AG04450 (cell line): ENCODE results near the gene DIPK2B. TPM values are rescaled to one million over a fixed set of nuclear protein-coding genes. Genes with fewer than 3 reads are reported as not detected.

ENCODE experiments used
- CTCF ChIA-PET: fragments of 300-600, 350-600 bp; formaldehyde crosslinking; extraction: SDS; loops from one replicate; lab custom pipeline; 2022; ENCODE audit warnings: antibody characterized with exemption, inconsistent platforms; lab: Charles Lee
- POLR2A ChIA-PET: fragments of 350-600 bp; formaldehyde crosslinking; extraction: SDS; loops from one replicate; lab custom pipeline; 2021; ENCODE audit warnings: antibody characterized with exemption, inconsistent platforms; lab: Yijun Ruan, JAX
- DNase-seq: peaks from one replicate; pipeline ENCODE4 v3.0.0-alpha.2; 2011; ENCODE audit warnings: low read depth, low spot score
- H3K27ac ChIP-seq: one replicate; pipeline ENCODE4 v1.5.1; 2012; ENCODE audit warnings: low read depth, low read length, control low read depth
- H3K27me3 ChIP-seq: one replicate; pipeline ENCODE4 v1.6.0; 2012; ENCODE audit warnings: low read length; ENCODE audit not compliant: control insufficient read depth, insufficient read depth
- H3K4me3 ChIP-seq: 2 replicates; pipeline ENCODE4 v1.5.1; 2011; ENCODE audit warnings: mild to moderate bottlenecking, low read depth, low read length, control low read depth
- H3K9me3 ChIP-seq: 2 replicates; pipeline ENCODE4 v1.5.1; 2012; ENCODE audit warnings: low read length; ENCODE audit not compliant: control insufficient read depth, insufficient read depth
- polyA minus RNA-seq: library from RNA; depleted of rRNA, polyadenylated mRNA; stranded (reverse); fragments of >200 nt; gene quantifications from 2 replicates; pipeline ENCODE4 v1.2.3, GENCODE V29; 2011; rRNA and poly(A)+ RNA removed
- polyA plus RNA-seq: library from polyadenylated mRNA; depleted of rRNA; stranded (reverse); fragments of >200 nt; gene quantifications from 2 replicates; pipeline ENCODE4 v1.2.3, GENCODE V29; 2011; rRNA removed
- TF ChIP-seq, protein P1 (sequence below): IDR thresholded peaks from 2 replicates; pipeline ENCODE4 v1.5.1; 2011; ENCODE audit warnings: low read depth, low read length, control low read depth, inconsistent platforms

DIPK2B gene, protein sequence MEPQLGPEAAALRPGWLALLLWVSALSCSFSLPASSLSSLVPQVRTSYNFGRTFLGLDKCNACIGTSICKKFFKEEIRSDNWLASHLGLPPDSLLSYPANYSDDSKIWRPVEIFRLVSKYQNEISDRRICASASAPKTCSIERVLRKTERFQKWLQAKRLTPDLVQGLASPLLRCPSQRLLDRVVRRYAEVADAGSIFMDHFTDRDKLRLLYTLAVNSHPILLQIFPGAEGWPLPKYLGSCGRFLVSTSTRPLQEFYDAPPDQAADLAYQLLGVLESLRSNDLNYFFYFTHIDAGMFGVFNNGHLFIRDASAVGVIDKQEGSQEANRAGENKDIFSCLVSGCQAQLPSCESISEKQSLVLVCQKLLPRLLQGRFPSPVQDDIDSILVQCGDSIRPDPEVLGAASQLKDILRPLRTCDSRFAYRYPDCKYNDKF
- polyA plus RNA-seq = not detected in 2 replicates
- not detected in 2 replicates for polyA minus RNA-seq

DNA sequence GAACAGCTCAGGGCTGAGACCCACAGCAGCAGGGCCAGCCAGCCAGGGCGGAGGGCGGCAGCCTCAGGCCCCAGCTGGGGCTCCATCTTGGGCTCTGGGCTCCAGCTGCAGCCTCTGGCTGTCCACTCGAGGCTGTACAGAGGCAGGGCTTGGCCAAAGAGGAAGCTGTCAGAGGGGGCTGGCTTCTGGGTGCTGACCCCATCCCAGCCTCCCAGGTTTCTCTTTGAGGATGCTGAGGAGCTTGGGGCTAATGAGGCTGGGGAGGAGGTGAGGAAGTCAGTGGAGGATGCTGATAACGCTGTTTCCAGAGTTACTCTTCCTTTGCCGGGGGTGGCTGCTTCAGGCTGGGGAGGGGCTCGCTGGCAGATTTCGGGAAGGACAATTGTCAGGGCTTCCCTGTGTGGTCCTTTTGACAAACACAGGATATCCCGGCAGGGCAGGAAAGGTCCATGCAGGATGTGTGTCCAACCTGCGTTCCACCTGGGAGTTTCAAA lies at the start of gene DIPK2B:
Gene DIPK2B, minus strand, starts transcription at position 136 of the 494 bp plus-strand sequence. Its CDS starts 50 bp downstream, at position 86.
- H3K4me3 ChIP-seq = no peak within 1 kb of the TSS
- POLR2A ChIA-PET = no interaction called here
- CTCF ChIA-PET = interaction anchor here (0.8 kb wide), 1 partner anchor 131 kb away, joined by 3 read pairs; no protein-coding TSS in a partner anchor
- no peak within 1 kb of the TSS for H3K27ac ChIP-seq
- no peaks in the 10 kb centered on the region for H3K27me3 ChIP-seq
- DNase-seq = no peak
- TF ChIP-seq, protein P1, sequence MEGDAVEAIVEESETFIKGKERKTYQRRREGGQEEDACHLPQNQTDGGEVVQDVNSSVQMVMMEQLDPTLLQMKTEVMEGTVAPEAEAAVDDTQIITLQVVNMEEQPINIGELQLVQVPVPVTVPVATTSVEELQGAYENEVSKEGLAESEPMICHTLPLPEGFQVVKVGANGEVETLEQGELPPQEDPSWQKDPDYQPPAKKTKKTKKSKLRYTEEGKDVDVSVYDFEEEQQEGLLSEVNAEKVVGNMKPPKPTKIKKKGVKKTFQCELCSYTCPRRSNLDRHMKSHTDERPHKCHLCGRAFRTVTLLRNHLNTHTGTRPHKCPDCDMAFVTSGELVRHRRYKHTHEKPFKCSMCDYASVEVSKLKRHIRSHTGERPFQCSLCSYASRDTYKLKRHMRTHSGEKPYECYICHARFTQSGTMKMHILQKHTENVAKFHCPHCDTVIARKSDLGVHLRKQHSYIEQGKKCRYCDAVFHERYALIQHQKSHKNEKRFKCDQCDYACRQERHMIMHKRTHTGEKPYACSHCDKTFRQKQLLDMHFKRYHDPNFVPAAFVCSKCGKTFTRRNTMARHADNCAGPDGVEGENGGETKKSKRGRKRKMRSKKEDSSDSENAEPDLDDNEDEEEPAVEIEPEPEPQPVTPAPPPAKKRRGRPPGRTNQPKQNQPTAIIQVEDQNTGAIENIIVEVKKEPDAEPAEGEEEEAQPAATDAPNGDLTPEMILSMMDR = no peak
- no peaks in the 10 kb centered on the region for H3K9me3 ChIP-seq

DNA sequence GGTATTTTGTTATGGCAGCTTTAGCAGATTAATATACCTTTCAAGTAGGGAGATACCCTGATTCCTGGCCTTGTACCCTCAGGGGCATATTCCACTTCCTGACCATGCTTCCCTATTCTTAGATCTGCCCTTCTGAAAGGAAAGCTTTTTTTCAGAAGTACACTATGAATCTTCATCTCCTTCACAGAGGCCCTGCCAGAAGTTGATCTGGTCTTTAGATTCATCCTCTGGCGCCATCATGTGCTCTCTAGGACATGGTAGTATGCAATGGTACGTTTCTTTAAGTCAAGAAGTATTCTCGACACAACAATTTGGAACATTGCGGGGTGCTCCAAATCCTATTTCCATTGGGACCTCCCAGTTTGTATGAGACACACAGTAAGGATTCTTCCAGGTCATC lies 39.6 kb upstream of the DIPK2B start:
- TF ChIP-seq, protein P1 = no peak
- Histone ChIP-seq H3K27ac (no peak overlapping the region), H3K9me3 (no peaks in the 10 kb centered on the region), H3K4me3 (no peak overlapping the region), H3K27me3 (no peaks in the 10 kb centered on the region)
- ChIA-PET POLR2A (no interaction called here), CTCF (no interaction called here)
- DNase-seq = no peak

DNA sequence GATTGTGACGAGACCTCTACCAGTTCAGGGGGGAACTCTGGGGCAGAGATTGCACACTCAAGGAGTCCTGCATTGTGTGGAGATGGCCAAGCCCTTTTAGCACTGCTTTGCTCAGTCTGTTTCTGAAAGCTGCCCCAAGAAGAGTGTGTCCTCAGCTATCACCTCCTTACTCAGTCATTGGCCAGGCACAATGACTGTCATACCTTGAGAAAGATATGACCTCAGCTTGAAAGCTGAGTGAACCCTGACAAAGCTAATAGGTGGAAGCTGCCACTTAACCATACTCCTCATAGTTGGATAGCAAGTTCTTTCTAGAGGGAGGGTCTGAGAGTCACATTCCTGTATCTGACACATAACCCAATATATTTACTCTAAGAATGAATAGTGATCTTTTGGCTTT lies 37.8 kb upstream of the DIPK2B start:
- Histone ChIP-seq H3K4me3 (no peak overlapping the region), H3K9me3 (no peaks in the 10 kb centered on the region), H3K27me3 (no peaks in the 10 kb centered on the region), H3K27ac (no peak overlapping the region)
- DNase-seq = no peak
- TF ChIP-seq, protein P1 = no peak
- POLR2A ChIA-PET = no interaction called here
- CTCF ChIA-PET = no interaction called here

DNA sequence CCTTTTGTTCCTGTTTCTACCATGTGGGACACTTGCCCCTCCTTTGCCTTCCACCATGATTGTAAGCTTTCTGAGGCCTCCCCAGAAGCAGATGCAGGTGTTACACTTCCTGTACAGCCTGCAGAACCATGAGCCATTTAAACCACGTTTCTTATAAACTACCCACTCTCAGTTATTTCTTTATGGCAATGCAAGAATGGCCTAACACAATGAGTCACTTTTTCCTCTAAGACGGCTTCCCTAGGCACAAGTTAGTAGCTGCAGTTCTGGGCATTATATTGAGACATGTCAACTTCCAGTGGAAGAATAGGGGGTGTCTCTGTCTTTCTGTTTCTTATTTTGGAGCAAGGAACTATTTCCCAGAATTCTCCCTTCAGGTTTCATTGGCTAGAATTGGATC lies 32.9 kb upstream of the DIPK2B start:
- H3K4me3 ChIP-seq = no peak overlapping the region
- H3K27ac ChIP-seq = no peak overlapping the region
- DNase-seq = no peak
- H3K9me3 ChIP-seq = no peaks in the 10 kb centered on the region
- ChIA-PET CTCF (no interaction called here), POLR2A (no interaction called here)
- H3K27me3 ChIP-seq = no peaks in the 10 kb centered on the region
- TF ChIP-seq, protein P1 = no peak

DNA sequence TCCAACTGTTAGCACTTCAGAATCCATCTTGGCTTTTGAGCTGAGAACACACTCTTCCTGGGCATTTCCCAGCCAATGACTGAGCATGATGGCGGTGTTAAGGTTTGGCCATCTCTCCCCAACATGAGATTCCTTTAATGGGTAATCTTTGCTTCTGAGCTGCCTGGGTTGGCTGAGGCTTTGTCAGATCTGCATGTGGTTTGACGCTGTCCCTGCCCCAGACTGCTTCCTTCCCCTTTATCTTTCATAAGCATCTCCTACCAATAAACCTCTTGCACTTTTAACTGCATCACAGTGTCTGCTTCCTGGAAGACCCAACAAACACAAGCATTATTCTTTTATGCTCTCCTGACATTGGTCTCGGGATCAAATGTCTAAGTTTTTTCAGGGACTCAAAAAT lies 31.5 kb upstream of the DIPK2B start:
- ChIA-PET CTCF (no interaction called here), POLR2A (no interaction called here)
- Histone ChIP-seq H3K4me3 (no peak overlapping the region), H3K27ac (no peak overlapping the region), H3K9me3 (no peaks in the 10 kb centered on the region), H3K27me3 (no peaks in the 10 kb centered on the region)
- no peak for DNase-seq
- TF ChIP-seq, protein P1 = no peak
